ENCODE results near the gene FXYD5. TPM values are rescaled to one million over a fixed set of nuclear protein-coding genes. Genes with fewer than 3 reads are reported as not detected.

Gene FXYD5
- total RNA-seq, 1 experiment from 2014 or later: 100 TPM

DNA sequence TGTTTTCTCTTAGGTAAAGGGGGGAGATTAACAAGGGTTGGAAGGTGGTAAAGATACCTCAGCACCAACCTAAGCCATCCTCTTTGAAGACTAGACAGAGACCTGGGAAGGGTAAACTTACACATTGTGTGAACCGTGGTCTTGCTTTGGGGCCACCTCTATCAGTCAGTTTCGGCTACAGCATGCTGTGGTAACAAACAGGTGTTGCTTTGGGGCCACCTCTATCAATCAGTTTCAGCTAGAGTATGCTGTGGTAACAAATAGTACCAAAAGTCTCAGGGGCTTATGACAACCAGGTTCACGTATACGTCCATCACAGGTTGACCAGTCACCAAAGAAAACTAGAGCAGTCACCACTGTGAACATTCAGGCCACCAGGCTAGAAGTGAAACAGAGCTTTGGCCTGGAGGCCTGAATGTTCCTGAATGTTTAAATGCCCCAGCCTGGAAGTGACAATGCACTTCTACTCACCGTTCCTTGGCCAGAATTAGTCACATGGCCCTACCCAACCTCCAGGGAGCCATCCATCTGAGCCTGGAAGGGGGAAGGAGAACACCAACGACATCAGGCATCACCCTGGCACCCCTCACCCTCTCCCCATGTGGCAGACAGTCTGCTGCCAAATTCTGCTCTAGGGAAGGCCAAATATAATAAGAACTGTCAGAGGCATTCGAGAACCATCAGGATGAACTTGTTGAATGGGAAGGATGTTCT is 7.6 kb upstream of the FXYD5 start:
- Histone ChIP-seq H3K14ac (ENCODE audit: insufficient read depth, low read length) (no peak overlapping the region), H2BK12ac (ENCODE audit: insufficient read length, low read depth, low read length) (no peak overlapping the region), H3K4me1 (ENCODE audit: insufficient read depth, low read length) (peaks cover 10% of the 10 kb centered on the region; the same call in 1 of the 2 replicates), H3T11ph (ENCODE audit: low read length) (no peak overlapping the region), H3K79me2 (ENCODE audit: insufficient read depth, low read length) (no peaks in the 10 kb centered on the region), H3K79me1 (ENCODE audit: insufficient read depth, low read depth, low read length, poor library complexity, severe bottlenecking) (no peaks in the 10 kb centered on the region), H4K5ac (ENCODE audit: insufficient read length, low read depth, low read length) (no peak overlapping the region), H3K4ac (ENCODE audit: low read depth, low read length) (no peak overlapping the region), H4K8ac (replicated peaks; ENCODE audit: insufficient read length, low read depth, low read length) (no peak overlapping the region), H2BK5ac (ENCODE audit: insufficient read length, low read length) (no peak overlapping the region), H3K56ac (ENCODE audit: insufficient read length, low read depth, low read length) (no peak overlapping the region), H2BK15ac (ENCODE audit: low read depth, low read length) (no peak overlapping the region), H3K4me2 (ENCODE audit: insufficient read depth, insufficient read length, low read length) (no peak overlapping the region), H2AFZ (ENCODE audit: low read length) (no peak overlapping the region), H4K91ac (ENCODE audit: insufficient read length, low read depth, low read length) (no peak overlapping the region), H3K9me3 (ENCODE audit: control insufficient read depth, low read depth, low read length) (no peaks in the 10 kb centered on the region), H3K23me2 (ENCODE audit: insufficient read length, low read depth, low read length, poor library complexity, severe bottlenecking) (peaks cover 18% of the 10 kb centered on the region), H2BK120ac (ENCODE audit: low read depth, low read length, poor library complexity, severe bottlenecking) (no peak overlapping the region), H3K27ac (ENCODE audit: insufficient read length, low read depth, low read length) (no peak overlapping the region), H2AK5ac (ENCODE audit: insufficient read length, low read length) (no peak overlapping the region), H3K9ac (ENCODE audit: extremely low read depth, insufficient read length, low read length) (no peak overlapping the region), H2BK20ac (ENCODE audit: low read depth, low read length, poor library complexity, severe bottlenecking) (no peak overlapping the region), H3K27me3 (ENCODE audit: insufficient read depth, low read length) (no peaks in the 10 kb centered on the region; the same call in 1 of the 2 replicates), H3K23ac (ENCODE audit: insufficient read length, low read depth, low read length) (no peak overlapping the region), H3K18ac (ENCODE audit: insufficient read length, low read depth, low read length) (no peak overlapping the region), H4K20me1 (ENCODE audit: control insufficient read depth, insufficient read depth, insufficient read length) (no peaks in the 10 kb centered on the region)
- no peak for DNase-seq
- peaks cover 25% of the 10 kb centered on the region for H3K27me3 Mint-ChIP-seq (ENCODE audit: low read depth)
- H3K4me3 Mint-ChIP-seq: no peak overlapping the region
- TF ChIP-seq, protein P1, sequence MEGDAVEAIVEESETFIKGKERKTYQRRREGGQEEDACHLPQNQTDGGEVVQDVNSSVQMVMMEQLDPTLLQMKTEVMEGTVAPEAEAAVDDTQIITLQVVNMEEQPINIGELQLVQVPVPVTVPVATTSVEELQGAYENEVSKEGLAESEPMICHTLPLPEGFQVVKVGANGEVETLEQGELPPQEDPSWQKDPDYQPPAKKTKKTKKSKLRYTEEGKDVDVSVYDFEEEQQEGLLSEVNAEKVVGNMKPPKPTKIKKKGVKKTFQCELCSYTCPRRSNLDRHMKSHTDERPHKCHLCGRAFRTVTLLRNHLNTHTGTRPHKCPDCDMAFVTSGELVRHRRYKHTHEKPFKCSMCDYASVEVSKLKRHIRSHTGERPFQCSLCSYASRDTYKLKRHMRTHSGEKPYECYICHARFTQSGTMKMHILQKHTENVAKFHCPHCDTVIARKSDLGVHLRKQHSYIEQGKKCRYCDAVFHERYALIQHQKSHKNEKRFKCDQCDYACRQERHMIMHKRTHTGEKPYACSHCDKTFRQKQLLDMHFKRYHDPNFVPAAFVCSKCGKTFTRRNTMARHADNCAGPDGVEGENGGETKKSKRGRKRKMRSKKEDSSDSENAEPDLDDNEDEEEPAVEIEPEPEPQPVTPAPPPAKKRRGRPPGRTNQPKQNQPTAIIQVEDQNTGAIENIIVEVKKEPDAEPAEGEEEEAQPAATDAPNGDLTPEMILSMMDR (conservative IDR thresholded peaks at IDR 0.05): no peak
- H3K36me3 Mint-ChIP-seq (ENCODE audit: insufficient read depth in 1 of 3, low read depth in 3 of 3): peaks cover 3 to 10% (median 5%) of the 10 kb centered on the region in 3 experiments; a peak in 4 of 7 replicates
- H3K9me3 Mint-ChIP-seq: no peaks in the 10 kb centered on the region
- H3K27ac Mint-ChIP-seq: no peak overlapping the region
- no CpG with 5 or more reads among the region's 7 CpGs for WGBS (ENCODE audit: extremely low coverage, insufficient read length, low lambda C conversion rate)
- peaks cover 37 to 41% of the 10 kb centered on the region in 2 experiments for H3K4me1 Mint-ChIP-seq
